AG09309 (cell line): ENCODE data around the gene NCSTN.

Experiments
- DNase-seq: peaks from one replicate; pipeline ENCODE4 v3.0.0-alpha.2; 2010; ENCODE audit warnings: low read depth
- H3K4me3 ChIP-seq: 2 replicates; pipeline ENCODE4 v1.5.1; 2011; ENCODE audit warnings: mild to moderate bottlenecking, low read depth, low read length, moderate library complexity; ENCODE audit not compliant: control insufficient read depth
- TF ChIP-seq, protein P1 (sequence below): IDR thresholded peaks from 2 replicates; pipeline ENCODE4 v1.5.1; 2011; ENCODE audit warnings: mild to moderate bottlenecking, low read depth, low read length, inconsistent platforms; ENCODE audit not compliant: insufficient read depth, control insufficient read depth; ENCODE audit errors: missing control alignments

NCSTN gene

DNA sequence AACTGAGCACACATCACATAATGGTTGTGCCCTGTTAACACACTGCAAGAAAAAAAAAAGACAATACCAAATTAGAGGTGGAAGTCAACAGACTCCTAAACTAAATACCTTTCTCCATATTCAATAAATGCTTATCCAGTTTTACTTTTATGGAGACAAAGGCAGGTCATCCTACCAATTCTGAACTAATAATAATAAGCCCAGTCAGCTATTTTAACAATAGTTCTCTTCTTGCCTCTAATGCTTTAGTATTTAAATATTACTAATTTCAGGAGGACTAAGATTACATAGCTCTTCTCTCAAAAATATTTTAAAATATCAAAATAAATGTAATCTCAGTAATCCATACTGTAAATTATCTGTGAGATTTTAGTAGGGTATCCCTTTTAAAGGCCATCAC lies 10.7 kb upstream of the NCSTN start:
- TF ChIP-seq, protein P1, sequence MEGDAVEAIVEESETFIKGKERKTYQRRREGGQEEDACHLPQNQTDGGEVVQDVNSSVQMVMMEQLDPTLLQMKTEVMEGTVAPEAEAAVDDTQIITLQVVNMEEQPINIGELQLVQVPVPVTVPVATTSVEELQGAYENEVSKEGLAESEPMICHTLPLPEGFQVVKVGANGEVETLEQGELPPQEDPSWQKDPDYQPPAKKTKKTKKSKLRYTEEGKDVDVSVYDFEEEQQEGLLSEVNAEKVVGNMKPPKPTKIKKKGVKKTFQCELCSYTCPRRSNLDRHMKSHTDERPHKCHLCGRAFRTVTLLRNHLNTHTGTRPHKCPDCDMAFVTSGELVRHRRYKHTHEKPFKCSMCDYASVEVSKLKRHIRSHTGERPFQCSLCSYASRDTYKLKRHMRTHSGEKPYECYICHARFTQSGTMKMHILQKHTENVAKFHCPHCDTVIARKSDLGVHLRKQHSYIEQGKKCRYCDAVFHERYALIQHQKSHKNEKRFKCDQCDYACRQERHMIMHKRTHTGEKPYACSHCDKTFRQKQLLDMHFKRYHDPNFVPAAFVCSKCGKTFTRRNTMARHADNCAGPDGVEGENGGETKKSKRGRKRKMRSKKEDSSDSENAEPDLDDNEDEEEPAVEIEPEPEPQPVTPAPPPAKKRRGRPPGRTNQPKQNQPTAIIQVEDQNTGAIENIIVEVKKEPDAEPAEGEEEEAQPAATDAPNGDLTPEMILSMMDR, result no peak
- no peak overlapping the region for H3K4me3 ChIP-seq
- DNase-seq, result no peak

DNA sequence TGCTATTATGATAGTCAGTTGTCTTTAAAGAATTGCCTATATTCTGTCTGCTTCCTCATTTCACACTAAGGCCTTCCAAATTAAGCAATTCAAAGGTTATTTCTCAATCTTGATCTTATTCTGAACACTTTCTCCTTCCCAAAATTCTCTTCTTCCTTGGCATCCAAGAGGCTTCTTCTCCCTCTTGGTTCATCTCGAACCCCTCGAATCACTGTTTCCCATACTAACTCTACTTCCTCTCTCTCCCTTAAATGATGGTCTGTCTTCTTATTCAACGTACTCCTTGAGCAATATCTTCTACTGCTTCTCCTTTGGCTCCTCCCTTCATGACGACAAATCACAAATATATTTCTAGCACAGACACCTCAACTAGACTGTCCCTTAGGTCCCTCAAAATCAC lies 4.6 kb upstream of the NCSTN start:
- no peak for DNase-seq
- H3K4me3 ChIP-seq, result no peak overlapping the region
- TF ChIP-seq, protein P1, result no peak

DNA sequence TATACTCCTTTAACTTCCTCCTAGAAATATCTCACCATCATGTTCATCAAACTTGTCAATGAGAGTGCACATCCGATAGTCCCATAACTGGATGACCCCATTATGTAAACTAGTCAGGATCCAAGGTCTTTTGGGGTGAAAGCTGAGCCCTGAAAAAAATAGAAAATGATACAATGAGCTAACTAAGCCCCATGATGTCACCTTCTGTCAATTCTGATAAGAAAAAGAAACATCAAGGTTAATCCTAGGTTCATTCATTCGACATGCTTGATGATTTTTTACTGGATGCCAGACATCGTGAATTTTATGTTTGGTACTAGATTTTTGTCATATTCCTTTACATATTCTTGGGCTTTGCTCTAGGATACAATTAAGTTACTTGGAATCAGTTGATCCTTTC lies 3.0 kb upstream of the NCSTN start:
- no peak overlapping the region for H3K4me3 ChIP-seq
- TF ChIP-seq, protein P1, result no peak
- DNase-seq, result no peak

DNA sequence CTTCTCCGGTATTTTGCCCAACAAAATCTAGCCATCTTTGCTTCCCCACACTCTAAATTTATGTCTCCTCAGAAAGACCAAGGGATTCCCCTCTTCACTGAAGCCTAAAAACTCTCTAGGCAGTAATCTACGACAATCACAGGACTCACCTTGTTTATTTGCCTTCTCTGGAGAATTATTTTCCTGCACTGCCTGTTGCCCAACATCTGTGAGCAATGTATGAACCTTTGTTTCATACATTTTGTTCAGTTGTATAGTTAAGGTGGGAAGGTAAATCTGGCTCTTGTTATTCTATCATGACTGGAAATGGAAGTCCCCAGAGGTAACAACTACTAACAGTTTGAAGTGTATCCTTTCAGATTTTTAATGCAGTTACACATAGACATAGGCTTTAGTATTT lies 2.3 kb upstream of the NCSTN start:
- no peak overlapping the region; the same call in 1 of the 2 replicates for H3K4me3 ChIP-seq
- TF ChIP-seq, protein P1, result no peak
- no peak for DNase-seq

DNA sequence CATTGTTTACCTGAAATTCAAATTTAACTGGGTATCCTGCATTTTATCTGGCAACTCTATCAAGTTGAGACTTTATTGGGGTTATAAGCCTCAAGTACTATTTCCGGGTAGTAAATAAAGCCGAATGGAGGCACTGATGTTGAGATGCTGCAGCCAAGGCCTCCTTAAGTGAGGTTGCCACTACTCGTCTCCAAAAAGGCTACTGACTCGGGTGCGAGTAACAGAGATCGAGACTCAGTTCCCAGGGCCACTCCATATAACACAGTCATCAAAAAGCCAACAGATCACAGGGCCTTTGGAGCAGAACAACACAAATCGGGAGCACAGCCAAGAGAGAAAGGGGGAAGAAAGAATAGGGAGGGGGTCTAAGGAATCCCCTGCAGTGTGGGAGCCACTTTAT lies 657 bp upstream of the NCSTN start:
- DNase-seq, result no peak
- peak overlapping the region; percentile 90 for H3K4me3 ChIP-seq
- TF ChIP-seq, protein P1, result no peak

DNA sequence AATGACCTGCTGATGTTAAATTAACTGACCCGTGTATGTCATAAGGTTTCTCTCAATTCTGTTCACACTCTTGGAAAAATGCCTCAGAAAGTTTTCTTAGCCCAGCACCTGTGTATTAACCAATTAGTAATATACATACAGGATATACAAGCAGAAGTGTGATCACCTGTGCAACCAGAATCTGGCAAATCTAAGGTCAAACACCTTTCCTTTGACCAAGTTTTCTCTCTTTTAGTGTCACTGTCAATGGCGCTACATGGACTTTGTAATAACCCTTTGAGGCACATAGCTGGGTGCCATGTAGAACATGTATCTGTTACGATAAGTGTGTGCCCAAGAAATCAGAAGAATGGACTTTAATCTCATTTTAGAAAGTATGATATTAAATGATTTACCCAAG lies 1.1 kb downstream of the NCSTN start:
- H3K4me3 ChIP-seq, result peak overlapping the region; percentile 90
- DNase-seq, result no peak
- TF ChIP-seq, protein P1, result no peak

DNA sequence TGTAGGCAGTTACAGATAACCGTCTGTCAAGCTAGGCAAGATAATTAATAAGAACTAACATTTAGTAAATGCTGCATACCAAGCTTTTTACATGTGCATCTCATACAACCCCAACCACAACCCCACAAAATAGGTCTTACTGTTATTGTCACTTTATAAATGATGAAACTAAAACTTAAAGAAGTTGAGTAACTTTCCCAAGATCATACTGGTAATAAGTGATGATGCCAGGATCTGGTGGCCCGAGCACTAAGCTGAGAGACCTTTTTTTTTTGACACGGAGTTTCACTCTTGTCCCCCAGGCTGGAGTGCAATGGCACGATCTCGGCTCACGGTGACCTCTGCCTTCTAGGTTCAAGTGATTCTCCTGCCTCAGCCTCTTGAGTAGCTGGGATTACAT lies 1.8 kb downstream of the NCSTN start:
- H3K4me3 ChIP-seq, result no peak overlapping the region
- no peak for DNase-seq

More for the DNA sequence above, 1.8 kb downstream of the NCSTN start:
- TF ChIP-seq, protein P1, result no peak
